ENCODE data around the gene FIGLA. TPM values are rescaled to one million over a fixed set of nuclear protein-coding genes. Genes with fewer than 3 reads are reported as not detected.

The FIGLA gene
- polyA plus RNA-seq, 1 donor (not counting 4 experiments of a cell fraction or from before 2014, with no cell fraction given), result not detected

DNA sequence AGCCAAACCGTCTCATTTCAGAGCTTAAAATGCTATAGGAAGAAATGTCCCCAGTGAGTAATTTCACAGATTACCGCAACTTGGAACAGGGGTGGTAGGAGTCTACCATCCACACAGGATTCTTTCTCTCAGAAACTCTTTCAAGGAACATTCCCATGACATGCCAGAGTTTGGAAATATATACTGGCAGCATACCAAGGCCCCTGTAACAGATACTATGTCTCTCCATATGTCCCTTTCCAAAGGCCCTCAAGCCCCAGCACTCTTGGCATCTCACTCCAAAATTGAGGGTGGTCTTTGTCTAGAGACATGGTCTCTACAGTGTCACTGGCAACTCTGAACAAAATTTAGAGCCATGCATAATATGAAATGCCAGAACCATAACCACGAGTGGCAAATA is 11.0 kb downstream of the FIGLA start:
- Histone ChIP-seq H4K20me1 (ENCODE audit: control insufficient read depth, extremely low read depth, insufficient read depth, low read length) (no peaks in the 10 kb centered on the region), H3K79me2 (ENCODE audit: control insufficient read depth, insufficient read depth, low read length) (no peaks in the 10 kb centered on the region), H3K27me3 (ENCODE audit: control insufficient read depth, extremely low read depth, insufficient read depth, low read length) (no peaks in the 10 kb centered on the region), H3K4me1 (ENCODE audit: control insufficient read depth, extremely low read depth, insufficient read depth, low read length) (peaks cover 25% of the 10 kb centered on the region), H3K27ac (ENCODE audit: control insufficient read depth, insufficient read depth, low read length) (no peak overlapping the region), H3K4me2 (ENCODE audit: control insufficient read depth, extremely low read depth, insufficient read depth, low read depth, low read length) (no peak overlapping the region), H3K9ac (ENCODE audit: control insufficient read depth, extremely low read depth, insufficient read depth, low read length) (no peak overlapping the region), H3K9me3 (ENCODE audit: control insufficient read depth, low read depth, low read length) (no peaks in the 10 kb centered on the region), H3K4me3 (ENCODE audit: control insufficient read depth in 2 of 3, extremely low read depth in 1 of 3, insufficient read depth in 2 of 3, low read depth in 1 of 3, low read length in 3 of 3) (no peak overlapping the region), H2AFZ (ENCODE audit: control insufficient read depth, low read length) (no peak overlapping the region), H3K36me3 (ENCODE audit: control insufficient read depth in 2 of 2, extremely low read depth in 1 of 2, insufficient read depth in 2 of 2, low read length in 2 of 2) (no peaks in the 10 kb centered on the region), H3K9me1 (ENCODE audit: control insufficient read depth, extremely low read depth, insufficient read depth, low read length) (no peaks in the 10 kb centered on the region)
- dilution Hi-C loops (cut with MboI; ENCODE audit: extremely low pct_ligation_motif_present, low sequenced_read_pairs), result loop anchor here (25.0 kb wide), 1 partner anchor 467 kb away; the partner anchor contains the start of gene FAM136A
- no peak for DNase-seq (ENCODE audit: low read depth, low spot score)
- FAIRE-seq, result no peak
- TF ChIP-seq, protein P1, sequence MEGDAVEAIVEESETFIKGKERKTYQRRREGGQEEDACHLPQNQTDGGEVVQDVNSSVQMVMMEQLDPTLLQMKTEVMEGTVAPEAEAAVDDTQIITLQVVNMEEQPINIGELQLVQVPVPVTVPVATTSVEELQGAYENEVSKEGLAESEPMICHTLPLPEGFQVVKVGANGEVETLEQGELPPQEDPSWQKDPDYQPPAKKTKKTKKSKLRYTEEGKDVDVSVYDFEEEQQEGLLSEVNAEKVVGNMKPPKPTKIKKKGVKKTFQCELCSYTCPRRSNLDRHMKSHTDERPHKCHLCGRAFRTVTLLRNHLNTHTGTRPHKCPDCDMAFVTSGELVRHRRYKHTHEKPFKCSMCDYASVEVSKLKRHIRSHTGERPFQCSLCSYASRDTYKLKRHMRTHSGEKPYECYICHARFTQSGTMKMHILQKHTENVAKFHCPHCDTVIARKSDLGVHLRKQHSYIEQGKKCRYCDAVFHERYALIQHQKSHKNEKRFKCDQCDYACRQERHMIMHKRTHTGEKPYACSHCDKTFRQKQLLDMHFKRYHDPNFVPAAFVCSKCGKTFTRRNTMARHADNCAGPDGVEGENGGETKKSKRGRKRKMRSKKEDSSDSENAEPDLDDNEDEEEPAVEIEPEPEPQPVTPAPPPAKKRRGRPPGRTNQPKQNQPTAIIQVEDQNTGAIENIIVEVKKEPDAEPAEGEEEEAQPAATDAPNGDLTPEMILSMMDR (optimal IDR thresholded peaks at IDR 0.05 in 1 of 3, IDR thresholded peaks at IDR 0.05 in 1 of 3, conservative IDR thresholded peaks at IDR 0.05 in 1 of 3; ENCODE audit: extremely low read depth in 1 of 3, insufficient read depth in 2 of 3, low read length in 3 of 3), result no peak
- TF ChIP-seq EZH2 (IDR thresholded peaks at IDR 0.05; ENCODE audit: low read length), result no peak

DNA sequence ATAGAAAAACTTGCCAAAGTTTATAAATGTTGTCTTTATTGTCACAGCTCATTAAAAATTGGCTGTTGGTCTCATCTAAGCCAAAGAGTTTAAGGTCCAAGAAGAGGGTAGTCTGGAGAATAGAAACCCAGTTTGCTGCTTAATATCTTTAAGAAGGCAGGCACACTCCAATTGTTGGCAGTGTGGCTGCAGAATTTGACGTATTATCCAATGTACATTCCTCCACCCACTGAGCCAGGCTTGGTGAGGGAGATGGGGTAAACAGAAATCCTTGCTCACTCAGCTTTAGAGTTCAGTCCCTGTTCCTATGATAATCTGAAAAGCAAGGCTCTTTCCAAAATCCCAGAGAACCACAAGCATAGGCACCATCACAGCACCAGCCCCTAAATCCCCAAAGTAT is 11.8 kb downstream of the FIGLA start:
- DNase-seq (ENCODE audit: low read depth, low spot score), result no peak
- no peak for FAIRE-seq
- Histone ChIP-seq H3K4me1 (ENCODE audit: control insufficient read depth, extremely low read depth, insufficient read depth, low read length) (peaks cover 25% of the 10 kb centered on the region), H3K4me3 (ENCODE audit: control insufficient read depth in 2 of 3, extremely low read depth in 1 of 3, insufficient read depth in 2 of 3, low read depth in 1 of 3, low read length in 3 of 3) (no peak overlapping the region), H3K27me3 (ENCODE audit: control insufficient read depth, extremely low read depth, insufficient read depth, low read length) (no peaks in the 10 kb centered on the region), H3K27ac (ENCODE audit: control insufficient read depth, insufficient read depth, low read length) (no peak overlapping the region), H3K36me3 (ENCODE audit: control insufficient read depth in 2 of 2, extremely low read depth in 1 of 2, insufficient read depth in 2 of 2, low read length in 2 of 2) (no peaks in the 10 kb centered on the region), H3K9me3 (ENCODE audit: control insufficient read depth, low read depth, low read length) (no peaks in the 10 kb centered on the region), H3K79me2 (ENCODE audit: control insufficient read depth, insufficient read depth, low read length) (no peaks in the 10 kb centered on the region), H4K20me1 (ENCODE audit: control insufficient read depth, extremely low read depth, insufficient read depth, low read length) (no peaks in the 10 kb centered on the region), H3K4me2 (ENCODE audit: control insufficient read depth, extremely low read depth, insufficient read depth, low read depth, low read length) (no peak overlapping the region), H2AFZ (ENCODE audit: control insufficient read depth, low read length) (no peak overlapping the region), H3K9ac (ENCODE audit: control insufficient read depth, extremely low read depth, insufficient read depth, low read length) (no peak overlapping the region), H3K9me1 (ENCODE audit: control insufficient read depth, extremely low read depth, insufficient read depth, low read length) (no peaks in the 10 kb centered on the region)
- TF ChIP-seq EZH2 (IDR thresholded peaks at IDR 0.05; ENCODE audit: low read length), result no peak
- TF ChIP-seq, protein P1 (optimal IDR thresholded peaks at IDR 0.05 in 1 of 3, IDR thresholded peaks at IDR 0.05 in 1 of 3, conservative IDR thresholded peaks at IDR 0.05 in 1 of 3; ENCODE audit: extremely low read depth in 1 of 3, insufficient read depth in 2 of 3, low read length in 3 of 3), result no peak
- dilution Hi-C loops (cut with MboI; ENCODE audit: extremely low pct_ligation_motif_present, low sequenced_read_pairs), result loop anchor here (25.0 kb wide), 1 partner anchor 466 kb away; the partner anchor contains the start of gene FAM136A
